Activated gamma-delta T cell (primary cell): ENCODE measurements around the gene LURAP1L.

Source experiments
- DNase-seq: peaks from one replicate; lab custom pipeline; 2025; lab: John Stamatoyannopoulos, UW

Gene LURAP1L

GRCh38 chr9:12812710-12813109 is 37.9 kb downstream of the LURAP1L start:
- no peak for DNase-seq

- DNase-seq: no peak
Measured at GRCh38 chr9:12813533-12813932, 38.7 kb downstream of the LURAP1L start.

- DNase-seq: no peak
Measured at GRCh38 chr9:12813960-12814876, 39.4 kb downstream of the LURAP1L start.

GRCh38 chr9:12814877-12815237 is 40.0 kb downstream of the LURAP1L start:
- DNase-seq: no peak

- no peak for DNase-seq
Measured at GRCh38 chr9:12815888-12816287, 41.1 kb downstream of the LURAP1L start.

- no peak for DNase-seq
Measured at GRCh38 chr9:12816656-12817101, 41.9 kb downstream of the LURAP1L start.

- DNase-seq: no peak
Measured at GRCh38 chr9:12817702-12818101, 42.9 kb downstream of the LURAP1L start.

GRCh38 chr9:12818431-12819000 is 43.7 kb downstream of the LURAP1L start:
- DNase-seq: no peak

GRCh38 chr9:12819436-12820185 is 44.8 kb downstream of the LURAP1L start:
- DNase-seq: no peak

- DNase-seq: no peak
Measured at GRCh38 chr9:12822111-12822510, 47.3 kb downstream of the LURAP1L start.

- no peak for DNase-seq
Measured at GRCh38 chr9:12826924-12827565, 52.2 kb downstream of the LURAP1L start.

- no peak for DNase-seq
Measured at GRCh38 chr9:12833701-12834100, 58.9 kb downstream of the LURAP1L start.

- DNase-seq: no peak
Measured at GRCh38 chr9:12838546-12838945, 63.7 kb downstream of the LURAP1L start.

GRCh38 chr9:12843735-12844134 is 68.9 kb downstream of the LURAP1L start:
- no peak for DNase-seq

GRCh38 chr9:12846035-12846434 is 71.2 kb downstream of the LURAP1L start:
- no peak for DNase-seq

GRCh38 chr9:12847561-12847960 is 72.7 kb downstream of the LURAP1L start:
- DNase-seq: no peak

- no peak for DNase-seq
Measured at GRCh38 chr9:12849486-12850003, 74.7 kb downstream of the LURAP1L start.

GRCh38 chr9:12851341-12852090 is 76.7 kb downstream of the LURAP1L start:
- DNase-seq: no peak

- DNase-seq: no peak
Measured at GRCh38 chr9:12853051-12853450, 78.2 kb downstream of the LURAP1L start.

GRCh38 chr9:12854221-12854620 is 79.4 kb downstream of the LURAP1L start:
- DNase-seq: no peak

GRCh38 chr9:12855066-12855465 is 80.2 kb downstream of the LURAP1L start:
- no peak for DNase-seq
